Right lobe of liver (tissue), 4 donors: ENCODE data around the gene MXRA7.

Experiments used
- CTCF ChIP-seq, 4 donors: fragments of 200-600 bp in 3 of 4; fragments of 450-650 bp in 1 of 4; IDR thresholded peaks; one replicate each; pipeline versions ENCODE4 v1.5.1 to v1.8.0; 2016 to 2022; ENCODE audit warnings: antibody characterized with exemption in 4 of 4, mild to moderate bottlenecking in 2 of 4
- POLR2A ChIP-seq: fragments of 450-650 bp; IDR thresholded peaks from one replicate; pipeline ENCODE4 v1.6.1; 2017; ENCODE audit warnings: antibody characterized with exemption, mild to moderate bottlenecking
- donor health status: DM: no; HTN: no; CAD: no.
- donor health status: DM: no; HTN: no; CAD: no.
- donor health status: DM: no; HTN: yes; CAD: no.

- TF ChIP-seq CTCF (IDR thresholded peaks at IDR 0.05) = no peak
- TF ChIP-seq POLR2A = no peak
These were observed 46.5 kb upstream of the MXRA7 start for GRCh38 chr17:76757256-76757655.
